Mesothelial cell of epicardium (in vitro differentiated cells): Measurements from ENCODE around the gene ATP8B1. TPM values are rescaled to one million over a fixed set of nuclear protein-coding genes. Genes with fewer than 3 reads are reported as not detected.

Experiments
- DNase-seq, 2 experiments: peaks; one replicate each; pipeline ENCODE4 v3.0.0; 2021; ENCODE audit warnings: low spot score in 2 of 2; ENCODE audit not compliant: unreplicated experiment in 2 of 2
- H3K27ac Mint-ChIP-seq: 2 replicates; pipeline ENCODE4 v1.8.0; 2021; ENCODE audit warnings: mixed read lengths
- H3K27me3 Mint-ChIP-seq: 2 replicates; pipeline ENCODE4 v1.8.0; 2021; ENCODE audit warnings: low read depth, mixed read lengths
- H3K36me3 Mint-ChIP-seq: 2 replicates; pipeline ENCODE4 v1.8.0; 2021; ENCODE audit warnings: mixed read lengths
- H3K4me1 Mint-ChIP-seq: 2 replicates; pipeline ENCODE4 v1.8.0; 2021; ENCODE audit warnings: mixed read lengths
- H3K4me3 Mint-ChIP-seq: 2 replicates; pipeline ENCODE4 v1.8.0; 2021; ENCODE audit warnings: mild to moderate bottlenecking, moderate library complexity, mixed read lengths
- H3K9me3 Mint-ChIP-seq: 2 replicates; pipeline ENCODE4 v1.8.0; 2021; ENCODE audit warnings: mixed read lengths
- CTCF ChIP-seq: fragments of 200-600 bp; sonication (generic); IDR thresholded peaks from one replicate; pipeline ENCODE4 v1.5.0; 2021; ENCODE audit warnings: antibody characterized with exemption; ENCODE audit not compliant: unreplicated experiment
- total RNA-seq: library from RNA; stranded (reverse); gene quantifications from 3 replicates; pipeline ENCODE4 v1.2.1, GENCODE V29; 2021

Gene ATP8B1
- total RNA-seq, 1 donor from 2014 or later, result 14.1 TPM

- TF ChIP-seq CTCF, result no peak
- Mint-ChIP-seq H3K4me3 (no peak overlapping the region), H3K27me3 (no peaks in the 10 kb centered on the region), H3K4me1 (peaks cover 19% of the 10 kb centered on the region), H3K27ac (no peak overlapping the region), H3K36me3 (no peaks in the 10 kb centered on the region), H3K9me3 (no peaks in the 10 kb centered on the region)
- DNase-seq, result no peak
Observed at GRCh38 chr18:57844319-57844718, 41.2 kb upstream of the ATP8B1 start.

- no peak for TF ChIP-seq CTCF
- H3K4me1 Mint-ChIP-seq, result peaks cover 19% of the 10 kb centered on the region
- no peak overlapping the region for H3K4me3 Mint-ChIP-seq
- no peak overlapping the region for H3K27ac Mint-ChIP-seq
- H3K36me3 Mint-ChIP-seq, result no peaks in the 10 kb centered on the region
- no peak for DNase-seq
- no peaks in the 10 kb centered on the region for H3K9me3 Mint-ChIP-seq
- no peaks in the 10 kb centered on the region for H3K27me3 Mint-ChIP-seq
Observed at GRCh38 chr18:57843386-57843785, 40.3 kb upstream of the ATP8B1 start.

GRCh38 chr18:57841568-57841967, 38.5 kb upstream of the ATP8B1 start:
- Mint-ChIP-seq H3K36me3 (no peaks in the 10 kb centered on the region), H3K4me3 (no peak overlapping the region), H3K27ac (no peak overlapping the region), H3K9me3 (no peaks in the 10 kb centered on the region), H3K4me1 (peaks cover 19% of the 10 kb centered on the region), H3K27me3 (no peaks in the 10 kb centered on the region)
- TF ChIP-seq CTCF, result no peak
- DNase-seq, result no peak

- DNase-seq, result no peak
- no peak overlapping the region for H3K27ac Mint-ChIP-seq
- no peak overlapping the region for H3K4me3 Mint-ChIP-seq
Observed at GRCh38 chr18:57839942-57840381, 36.8 kb upstream of the ATP8B1 start.

GRCh38 chr18:57837917-57838548, 34.9 kb upstream of the ATP8B1 start:
- Mint-ChIP-seq H3K4me1 (peaks cover under 1% of the 10 kb centered on the region), H3K4me3 (no peak overlapping the region), H3K27ac (no peak overlapping the region), H3K36me3 (no peaks in the 10 kb centered on the region), H3K27me3 (no peaks in the 10 kb centered on the region), H3K9me3 (peaks cover under 1% of the 10 kb centered on the region)
- no peak for TF ChIP-seq CTCF
- no peak for DNase-seq

More at GRCh38 chr18:57839942-57840381, 36.8 kb upstream of the ATP8B1 start:
- Mint-ChIP-seq H3K9me3 (no peaks in the 10 kb centered on the region), H3K27me3 (no peaks in the 10 kb centered on the region), H3K36me3 (no peaks in the 10 kb centered on the region), H3K4me1 (peaks cover 7% of the 10 kb centered on the region)
- no peak for TF ChIP-seq CTCF
